ENCODE measurements around the gene DRAM2.
"Not testable (repeated sequence)": the region's sequence is repeated elsewhere in the genome, so short reads cannot be mapped to it uniquely, and the experiment has no call there.

DRAM2 gene

DNA sequence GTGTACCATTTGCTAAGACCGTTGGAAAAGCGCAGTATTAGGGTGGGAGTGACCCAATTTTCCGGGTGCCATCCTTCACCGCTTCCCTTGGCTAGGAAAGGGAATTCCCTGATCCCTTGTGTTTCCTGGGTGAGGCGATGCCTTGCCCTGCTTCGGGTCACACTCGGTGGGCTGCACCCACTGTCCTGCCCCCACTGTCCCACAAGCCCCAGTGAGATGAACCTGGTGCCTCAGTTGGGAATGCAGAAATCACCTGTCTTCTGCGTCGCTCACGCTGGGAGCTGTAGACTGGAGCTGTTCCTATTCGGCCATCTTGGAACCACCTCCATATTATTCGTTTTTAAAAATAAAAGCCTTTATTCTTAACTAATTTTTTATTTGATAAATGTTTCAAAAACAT is 60.6 kb downstream of the DRAM2 start:
- not testable (repeated sequence) for DNase-seq

DNA sequence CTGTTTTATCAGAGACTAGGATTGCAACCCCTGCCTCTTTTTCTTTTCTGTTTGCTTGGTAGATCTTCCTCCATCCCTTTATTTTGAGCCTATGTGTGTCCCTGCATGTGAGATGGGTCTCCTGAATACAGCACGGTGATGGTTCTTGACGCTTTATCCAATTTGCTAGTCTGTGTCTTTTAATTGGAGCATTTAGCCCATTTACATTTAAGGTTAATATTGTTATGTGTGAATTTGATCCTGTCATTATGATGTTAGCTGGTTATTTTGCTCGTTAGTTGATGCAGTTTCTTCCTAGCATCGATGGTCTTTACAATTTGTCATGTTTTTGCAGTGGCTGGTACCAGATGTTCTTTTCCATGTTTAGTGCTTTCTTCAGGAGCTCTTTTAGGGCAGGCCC is 62.6 kb downstream of the DRAM2 start:
- not testable (repeated sequence) for DNase-seq
